Hypothalamus (tissue), 51 donors: ENCODE results near the gene CALN1.
A peak's percentile ranks its signal among the peaks of the same experiment; 100 is the strongest.

Experiments
- DNase-seq, 51 donors: peaks; one replicate each; lab custom pipeline; 2025; lab: John Stamatoyannopoulos, UW

CALN1 gene

GRCh38 chr7:72275382-72276070 lies 136.6 kb downstream of the CALN1 start:
- DNase-seq: peak in 10 of 51 donors; percentile 6 to 47 (median 24)

GRCh38 chr7:72272479-72272878 lies 139.7 kb downstream of the CALN1 start:
- no peak for DNase-seq

- DNase-seq: no peak
Observed at GRCh38 chr7:72268796-72269195, 143.3 kb downstream of the CALN1 start.

- no peak for DNase-seq
Observed at GRCh38 chr7:72268090-72268489, 144.0 kb downstream of the CALN1 start.

GRCh38 chr7:72267291-72267800 lies 144.8 kb downstream of the CALN1 start:
- peak in 1 of 51 donors; percentile 19 for DNase-seq

- DNase-seq: no peak
Observed at GRCh38 chr7:72266771-72267170, 145.4 kb downstream of the CALN1 start.

- DNase-seq: no peak
Observed at GRCh38 chr7:72265071-72265904, 146.8 kb downstream of the CALN1 start.

- no peak for DNase-seq
Observed at GRCh38 chr7:72260406-72260805, 151.7 kb downstream of the CALN1 start.

GRCh38 chr7:72258074-72258473 lies 154.1 kb downstream of the CALN1 start:
- DNase-seq: no peak

- no peak for DNase-seq
Observed at GRCh38 chr7:72254455-72254854, 157.7 kb downstream of the CALN1 start.

GRCh38 chr7:72249106-72249505 lies 163.0 kb downstream of the CALN1 start:
- DNase-seq: no peak

- peak in 2 of 51 donors; percentile 7 to 23 for DNase-seq
Observed at GRCh38 chr7:72244826-72245398, 167.2 kb downstream of the CALN1 start.

GRCh38 chr7:72243329-72243728 lies 168.8 kb downstream of the CALN1 start:
- DNase-seq: no peak

- peak in 1 of 51 donors; percentile 1 for DNase-seq
Observed at GRCh38 chr7:72235351-72235750, 176.8 kb downstream of the CALN1 start.

GRCh38 chr7:72234086-72234485 lies 178.1 kb downstream of the CALN1 start:
- DNase-seq: no peak

- DNase-seq: no peak
Observed at GRCh38 chr7:72230281-72230680, 181.9 kb downstream of the CALN1 start.

GRCh38 chr7:72223351-72223750 lies 188.8 kb downstream of the CALN1 start:
- no peak for DNase-seq

- no peak for DNase-seq
Observed at GRCh38 chr7:72222136-72222535, 190.0 kb downstream of the CALN1 start.

- DNase-seq: no peak
Observed at GRCh38 chr7:72219500-72219899, 192.6 kb downstream of the CALN1 start.

GRCh38 chr7:72217151-72217550 lies 195.0 kb downstream of the CALN1 start:
- peak in 4 of 51 donors; percentile 2 to 12 (median 6) for DNase-seq

- DNase-seq: no peak
Observed at GRCh38 chr7:72213769-72214168, 198.4 kb downstream of the CALN1 start.
